Chondrocyte (in vitro differentiated cells): ENCODE data around the gene PRSS22. TPM values are rescaled to one million over a fixed set of nuclear protein-coding genes. Genes with fewer than 3 reads are reported as not detected.

Experiments
- DNase-seq: peaks from one replicate; pipeline ENCODE4 v3.0.0; 2021; ENCODE audit warnings: mixed read lengths, low spot score
- H3K27ac Mint-ChIP-seq: one replicate; pipeline ENCODE4 v1.8.0; 2021; ENCODE audit warnings: mild to moderate bottlenecking, moderate library complexity, mixed read lengths; ENCODE audit not compliant: unreplicated experiment
- H3K27me3 Mint-ChIP-seq: 2 replicates; pipeline ENCODE4 v1.8.0; 2021; ENCODE audit warnings: low read depth, mixed read lengths
- H3K36me3 Mint-ChIP-seq: 2 replicates; pipeline ENCODE4 v1.8.0; 2021; ENCODE audit warnings: low read depth, mixed read lengths
- H3K4me1 Mint-ChIP-seq: 2 replicates; pipeline ENCODE4 v1.8.0; 2021; ENCODE audit warnings: low read depth, mild to moderate bottlenecking, mixed read lengths
- H3K4me3 Mint-ChIP-seq: one replicate; pipeline ENCODE4 v1.8.0; 2021; ENCODE audit warnings: mild to moderate bottlenecking, moderate library complexity, mixed read lengths; ENCODE audit not compliant: unreplicated experiment
- H3K9me3 Mint-ChIP-seq: 2 replicates; pipeline ENCODE4 v1.8.0; 2021; ENCODE audit warnings: low read depth, mixed read lengths
- total RNA-seq: library from RNA; stranded (reverse); gene quantifications from 3 replicates; pipeline ENCODE4 v1.2.1, GENCODE V29; 2021
- TF ChIP-seq, protein P1 (sequence below): fragments of 200-600 bp; sonication (generic); IDR thresholded peaks from 2 replicates; pipeline ENCODE4 v1.5.0; 2021; ENCODE audit warnings: antibody characterized with exemption, mild to moderate bottlenecking, moderate library complexity

Gene PRSS22
- total RNA-seq, 1 donor from 2014 or later: not detected

DNA sequence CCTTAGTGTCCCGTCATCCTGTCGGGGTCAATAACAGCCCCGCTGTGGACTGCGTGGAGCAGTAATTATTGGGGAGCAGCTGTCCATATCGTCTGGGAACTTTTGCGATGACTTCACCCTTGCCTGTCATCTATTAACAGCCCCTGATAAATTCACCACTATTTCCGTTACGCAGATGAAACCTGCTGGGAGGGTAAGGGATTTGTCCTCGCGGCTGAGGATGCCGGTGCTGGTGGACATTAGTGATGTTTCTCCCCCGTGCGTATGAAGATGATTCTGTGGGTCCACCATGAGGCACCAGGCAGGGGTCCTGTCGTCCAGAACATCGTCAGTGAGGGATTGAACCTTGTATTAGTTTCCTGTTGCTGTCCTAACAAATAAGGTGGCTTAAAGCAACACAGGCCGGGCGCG lies 26.1 kb upstream of the PRSS22 start:
- Mint-ChIP-seq H3K4me3 (peak overlapping the region; percentile 87), H3K27ac (peak overlapping the region; percentile 77), H3K9me3 (no peaks in the 10 kb centered on the region), H3K27me3 (no peaks in the 10 kb centered on the region), H3K4me1 (peaks cover 17% of the 10 kb centered on the region), H3K36me3 (no peaks in the 10 kb centered on the region)
- DNase-seq: no peak
- TF ChIP-seq, protein P1, sequence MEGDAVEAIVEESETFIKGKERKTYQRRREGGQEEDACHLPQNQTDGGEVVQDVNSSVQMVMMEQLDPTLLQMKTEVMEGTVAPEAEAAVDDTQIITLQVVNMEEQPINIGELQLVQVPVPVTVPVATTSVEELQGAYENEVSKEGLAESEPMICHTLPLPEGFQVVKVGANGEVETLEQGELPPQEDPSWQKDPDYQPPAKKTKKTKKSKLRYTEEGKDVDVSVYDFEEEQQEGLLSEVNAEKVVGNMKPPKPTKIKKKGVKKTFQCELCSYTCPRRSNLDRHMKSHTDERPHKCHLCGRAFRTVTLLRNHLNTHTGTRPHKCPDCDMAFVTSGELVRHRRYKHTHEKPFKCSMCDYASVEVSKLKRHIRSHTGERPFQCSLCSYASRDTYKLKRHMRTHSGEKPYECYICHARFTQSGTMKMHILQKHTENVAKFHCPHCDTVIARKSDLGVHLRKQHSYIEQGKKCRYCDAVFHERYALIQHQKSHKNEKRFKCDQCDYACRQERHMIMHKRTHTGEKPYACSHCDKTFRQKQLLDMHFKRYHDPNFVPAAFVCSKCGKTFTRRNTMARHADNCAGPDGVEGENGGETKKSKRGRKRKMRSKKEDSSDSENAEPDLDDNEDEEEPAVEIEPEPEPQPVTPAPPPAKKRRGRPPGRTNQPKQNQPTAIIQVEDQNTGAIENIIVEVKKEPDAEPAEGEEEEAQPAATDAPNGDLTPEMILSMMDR: no peak

DNA sequence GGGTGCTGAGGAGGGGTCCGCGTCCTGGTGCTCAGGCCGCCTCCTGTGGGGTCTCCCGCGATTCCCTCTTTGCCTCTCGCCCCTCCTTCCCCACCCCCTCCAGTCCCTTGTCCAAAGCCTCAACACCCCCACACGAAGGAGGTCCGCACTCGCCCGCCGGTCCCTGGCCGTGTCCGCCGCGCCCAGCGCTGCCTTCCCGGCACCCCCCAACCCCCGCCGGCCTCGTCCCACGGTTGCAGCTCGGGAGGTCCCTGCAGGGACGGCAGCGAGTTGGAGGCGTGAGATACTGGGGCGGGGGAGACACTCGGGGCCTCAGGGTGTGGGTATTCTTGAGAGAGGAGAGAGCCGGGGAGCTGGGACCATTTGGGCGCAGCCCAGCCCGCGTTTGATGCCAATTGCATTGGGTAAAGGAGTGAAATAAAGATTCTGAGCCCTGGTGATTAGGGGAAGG lies 25.5 kb upstream of the PRSS22 start:
- Mint-ChIP-seq H3K4me3 (peak overlapping the region; percentile 87), H3K4me1 (peaks cover 17% of the 10 kb centered on the region), H3K9me3 (no peaks in the 10 kb centered on the region), H3K27ac (peak overlapping the region; percentile 77), H3K36me3 (no peaks in the 10 kb centered on the region), H3K27me3 (no peaks in the 10 kb centered on the region)
- peak; percentile 92 for DNase-seq
- TF ChIP-seq, protein P1: peak; percentile 15

DNA sequence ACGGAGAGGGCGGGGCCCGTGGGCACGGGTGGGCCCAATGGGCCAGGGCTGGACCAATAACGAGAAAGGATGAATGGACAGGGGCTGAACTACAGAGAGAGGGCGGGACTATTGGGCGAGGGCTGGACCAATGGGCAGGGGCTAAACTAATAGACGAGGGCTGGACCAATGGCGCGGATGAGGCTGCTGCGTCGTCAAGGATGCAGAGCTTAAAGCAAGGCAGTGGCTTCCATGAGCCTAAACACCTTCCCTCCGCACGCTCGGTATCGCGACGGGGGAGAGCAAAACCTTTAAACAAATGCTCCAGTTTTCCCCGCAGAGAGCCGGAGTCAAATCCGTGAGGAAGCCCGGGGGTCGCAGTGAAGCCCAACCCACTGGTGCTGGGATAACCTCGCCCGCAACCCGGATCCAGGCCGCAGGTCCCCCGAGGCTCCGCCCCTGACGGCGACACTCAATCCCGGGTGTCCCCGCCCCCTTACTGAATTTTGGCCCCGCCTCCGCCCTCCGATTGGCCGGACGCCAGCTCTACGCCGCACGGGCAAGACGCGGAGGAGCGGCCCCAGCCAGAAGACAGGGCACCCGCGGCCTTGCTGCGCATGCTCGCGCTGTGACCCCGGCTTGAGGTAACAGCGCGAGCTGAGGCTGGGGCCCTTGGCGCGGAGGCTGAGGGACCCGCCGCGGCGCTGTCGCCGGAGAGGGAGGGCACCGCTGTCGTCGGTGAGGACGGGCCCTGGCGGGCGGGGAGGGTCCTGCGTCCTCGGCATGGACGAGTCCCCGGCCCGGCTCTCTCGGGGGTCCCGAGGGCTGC lies 24.9 kb upstream of the PRSS22 start, which contains the start of gene FLYWCH2:
Gene FLYWCH2, plus strand, starts transcription at position 566 of the 808 bp plus-strand sequence. CDS start 13,235 bp downstream, outside the sequence.
- DNase-seq: peak; percentile 99
- Mint-ChIP-seq H3K27me3 (no peaks in the 10 kb centered on the region), H3K27ac (peak within 1 kb of the TSS; percentile 97), H3K4me3 (peak within 1 kb of the TSS; percentile 87), H3K9me3 (no peaks in the 10 kb centered on the region), H3K36me3 (no peaks in the 10 kb centered on the region), H3K4me1 (peaks cover 17% of the 10 kb centered on the region)
- TF ChIP-seq, protein P1: peak; percentile 48

DNA sequence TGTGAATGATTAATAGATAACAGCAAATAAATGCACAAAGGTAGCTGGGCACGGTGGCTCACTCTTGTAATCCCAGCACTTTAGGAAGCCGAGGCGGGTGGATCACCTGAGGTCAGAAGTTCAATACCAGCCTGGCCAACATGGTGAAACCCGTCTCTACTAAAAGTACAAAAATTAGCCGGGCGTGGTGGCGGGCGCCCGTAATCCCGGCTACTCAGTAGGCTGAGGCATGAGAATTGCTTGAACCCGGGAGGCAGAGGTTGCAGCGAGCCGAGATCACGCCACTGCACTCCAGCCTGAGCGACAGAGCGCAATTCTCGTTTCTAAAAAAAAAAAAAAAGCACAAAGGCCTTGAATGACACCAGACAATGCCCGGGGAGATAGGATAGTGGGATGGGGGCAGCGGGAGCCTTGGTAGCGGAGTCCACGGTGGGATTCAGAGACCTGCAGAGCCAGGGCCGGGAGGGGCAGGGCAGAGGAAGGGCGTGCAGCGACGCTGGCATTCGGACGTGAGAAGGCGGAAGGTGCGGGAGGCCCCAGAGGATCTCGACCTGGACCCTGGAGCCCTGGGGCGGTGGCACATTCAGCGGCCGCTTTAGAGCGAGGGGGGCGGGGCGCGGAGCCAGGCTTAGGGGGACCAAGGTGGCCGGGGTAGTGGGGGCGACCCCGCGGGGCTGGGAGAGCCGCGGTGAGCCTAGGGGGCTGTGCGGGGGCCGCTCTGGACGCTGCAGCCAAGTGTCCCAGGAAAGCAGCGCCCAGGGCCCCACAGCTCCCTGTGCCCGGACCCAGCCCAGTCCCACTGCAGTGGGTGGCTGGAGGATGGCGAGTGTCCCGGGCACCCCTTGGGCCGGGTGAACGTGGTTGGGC lies 24.0 kb upstream of the PRSS22 start:
- peak overlapping the region; percentile 97 for H3K27ac Mint-ChIP-seq

More for the DNA sequence above, 24.0 kb upstream of the PRSS22 start:
- Mint-ChIP-seq H3K9me3 (no peaks in the 10 kb centered on the region), H3K27me3 (no peaks in the 10 kb centered on the region), H3K36me3 (no peaks in the 10 kb centered on the region), H3K4me3 (peak overlapping the region; percentile 87), H3K4me1 (peaks cover 17% of the 10 kb centered on the region)
- TF ChIP-seq, protein P1: no peak
- no peak for DNase-seq
